Natural killer cell treated with Interleukin-12 subunit alpha and Interleukin-12 subunit beta and Interleukin-15 and Interleukin-18, amount 100 ng/mL, for 72 hours (primary cell): ENCODE data around the gene TFPI. TPM values are rescaled to one million over a fixed set of nuclear protein-coding genes. Genes with fewer than 3 reads are reported as not detected.
"Not testable (repeated sequence)": the region's sequence is repeated elsewhere in the genome, so short reads cannot be mapped to it uniquely, and the experiment has no call there.

ENCODE experiments used
- ATAC-seq, 2 donors: fragments of 150-1000 bp; cut with Tn5 transposase in 1 of 2; sonication (Bioruptor Pico), chemical (Tn5 transposase) in 1 of 2; 2 replicates each; pipeline ENCODE4 v1.10.0; 2021
- DNase-seq: peaks from one replicate; pipeline ENCODE4 v3.0.0; 2022; ENCODE audit warnings: low spot score
- H3K27ac Mint-ChIP-seq, 2 donors: 1 replicate in 1 of 2; 2 replicates in 1 of 2; pipeline ENCODE4 v1.8.0; 2022; ENCODE audit warnings: mixed read lengths in 2 of 2, mild to moderate bottlenecking in 1 of 2, moderate library complexity in 1 of 2
- H3K27me3 Mint-ChIP-seq, 2 donors: 1 replicate in 1 of 2; 2 replicates in 1 of 2; pipeline ENCODE4 v1.8.0; 2022; ENCODE audit warnings: mixed read lengths in 2 of 2
- H3K36me3 Mint-ChIP-seq: one replicate; pipeline ENCODE4 v1.8.0; 2022; ENCODE audit warnings: mixed read lengths
- H3K4me1 Mint-ChIP-seq, 2 donors: 1 replicate in 1 of 2; 2 replicates in 1 of 2; pipeline ENCODE4 v1.8.0; 2022; ENCODE audit warnings: low read depth in 2 of 2, mixed read lengths in 2 of 2, mild to moderate bottlenecking in 1 of 2
- H3K4me3 Mint-ChIP-seq: one replicate; pipeline ENCODE4 v1.8.0; 2022; ENCODE audit warnings: mixed read lengths
- H3K9me3 Mint-ChIP-seq: 2 replicates; pipeline ENCODE4 v1.8.0; 2022; ENCODE audit warnings: mixed read lengths
- total RNA-seq, 2 donors: library from RNA; stranded (reverse); gene quantifications; one replicate each; pipeline ENCODE4 v1.2.3, GENCODE V29; 2022

The TFPI gene
- total RNA-seq, 2 donors from 2014 or later: 0.56 to 1.9 TPM

GRCh38 chr2:187529248-187529976 lies 24.8 kb downstream of the TFPI start:
- Mint-ChIP-seq H3K9me3 (peaks cover 10% of the 10 kb centered on the region), H3K4me3 (no peak overlapping the region), H3K4me1 (no peaks in the 10 kb centered on the region), H3K27ac (no peak overlapping the region), H3K27me3 (no peaks in the 10 kb centered on the region), H3K36me3 (peaks cover 6% of the 10 kb centered on the region)
- DNase-seq (no peak), ATAC-seq (no peak)

DNA sequence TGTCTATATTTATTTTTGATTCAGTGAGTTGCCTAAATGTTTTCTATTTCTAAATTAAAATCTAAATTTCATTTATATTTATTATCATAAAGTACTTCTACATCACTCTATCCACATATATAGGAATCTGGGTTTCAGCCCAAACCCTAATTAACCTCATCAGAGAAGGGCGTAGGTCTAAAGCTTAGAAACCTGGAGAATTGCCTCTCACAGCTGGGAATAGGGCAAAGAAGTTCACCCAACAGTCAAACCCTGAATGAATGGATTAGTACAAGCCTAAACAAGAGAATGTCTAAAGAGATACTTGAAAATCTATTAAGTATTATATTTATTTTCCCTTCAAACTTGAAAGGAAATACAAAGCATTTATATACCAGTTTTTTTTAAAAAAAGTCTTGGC lies 26.2 kb downstream of the TFPI start:
- Mint-ChIP-seq H3K4me1 (no peaks in the 10 kb centered on the region), H3K27ac (no peak overlapping the region), H3K27me3 (no peaks in the 10 kb centered on the region), H3K36me3 (no peaks in the 10 kb centered on the region), H3K4me3 (no peak overlapping the region), H3K9me3 (no peaks in the 10 kb centered on the region)
- DNase-seq (no peak), ATAC-seq (no peak)

GRCh38 chr2:187527262-187527661 lies 27.0 kb downstream of the TFPI start:
- DNase-seq: no peak
- Mint-ChIP-seq H3K4me1 (no peaks in the 10 kb centered on the region), H3K4me3 (no peak overlapping the region), H3K36me3 (no peaks in the 10 kb centered on the region), H3K9me3 (no peaks in the 10 kb centered on the region), H3K27me3 (no peaks in the 10 kb centered on the region), H3K27ac (no peak overlapping the region)
- no peak for ATAC-seq

DNA sequence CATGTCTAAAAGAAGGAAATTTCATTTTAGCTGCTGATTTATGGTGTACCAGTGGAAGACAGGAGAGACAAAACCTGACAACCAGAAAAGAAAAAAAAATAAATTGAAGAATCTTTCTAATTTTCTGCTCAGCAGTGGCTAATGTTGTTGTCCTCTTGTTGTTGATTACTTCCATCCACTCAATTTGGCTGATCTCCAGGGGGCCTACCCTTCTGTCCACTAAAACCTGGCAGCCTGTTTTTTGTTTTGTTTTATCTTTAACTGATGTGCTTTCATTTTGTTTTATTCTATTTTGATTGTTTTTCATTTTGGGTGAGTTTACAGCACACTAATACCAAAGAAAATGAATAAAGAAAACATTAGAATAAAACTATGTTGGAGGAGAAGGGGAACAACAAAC lies 27.4 kb downstream of the TFPI start:
- H3K4me3 Mint-ChIP-seq: no peak overlapping the region
- DNase-seq (no peak), ATAC-seq (no peak)
- no peak overlapping the region for H3K27ac Mint-ChIP-seq
- no peaks in the 10 kb centered on the region for H3K36me3 Mint-ChIP-seq
- H3K9me3 Mint-ChIP-seq: no peaks in the 10 kb centered on the region
- H3K4me1 Mint-ChIP-seq: no peaks in the 10 kb centered on the region
- H3K27me3 Mint-ChIP-seq: no peaks in the 10 kb centered on the region

DNA sequence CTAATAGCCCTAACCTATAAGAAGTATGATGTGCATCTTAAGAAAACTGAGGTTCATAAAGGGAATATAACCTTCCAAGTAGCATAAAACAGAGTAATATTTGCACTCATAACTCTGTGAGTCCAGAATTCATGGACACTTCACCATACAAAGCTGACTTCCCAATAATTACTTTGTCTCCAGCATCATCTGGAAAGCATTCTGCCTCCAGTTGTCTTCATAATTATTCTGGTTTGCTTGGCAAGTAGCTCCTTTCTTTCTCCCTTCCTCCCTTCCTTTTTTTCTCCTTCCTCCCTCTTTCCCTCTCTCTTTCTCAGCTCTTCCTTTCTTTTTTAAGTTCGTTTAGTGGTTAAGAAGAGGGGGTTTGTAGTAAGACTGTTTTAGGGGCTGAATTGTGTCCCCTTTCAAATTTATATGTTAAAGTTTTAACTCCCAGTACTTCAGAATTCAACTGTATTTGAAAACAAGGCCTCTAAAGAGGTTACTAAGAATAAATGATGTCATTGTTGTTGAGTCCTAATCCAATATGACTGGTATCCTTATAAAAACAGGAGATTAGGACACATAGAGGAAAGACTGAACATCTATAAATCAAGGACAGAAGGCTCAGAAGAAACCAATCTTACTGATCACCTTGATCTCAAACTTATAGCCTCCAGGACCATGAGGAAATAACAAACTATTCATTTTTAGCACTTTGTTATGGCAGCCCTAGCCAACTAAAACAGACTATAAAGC lies 28.9 kb downstream of the TFPI start:
- Mint-ChIP-seq H3K27ac (no peak overlapping the region), H3K36me3 (no peaks in the 10 kb centered on the region), H3K27me3 (no peaks in the 10 kb centered on the region), H3K4me3 (no peak overlapping the region), H3K9me3 (no peaks in the 10 kb centered on the region), H3K4me1 (no peaks in the 10 kb centered on the region)
- no peak for ATAC-seq
- DNase-seq: no peak

DNA sequence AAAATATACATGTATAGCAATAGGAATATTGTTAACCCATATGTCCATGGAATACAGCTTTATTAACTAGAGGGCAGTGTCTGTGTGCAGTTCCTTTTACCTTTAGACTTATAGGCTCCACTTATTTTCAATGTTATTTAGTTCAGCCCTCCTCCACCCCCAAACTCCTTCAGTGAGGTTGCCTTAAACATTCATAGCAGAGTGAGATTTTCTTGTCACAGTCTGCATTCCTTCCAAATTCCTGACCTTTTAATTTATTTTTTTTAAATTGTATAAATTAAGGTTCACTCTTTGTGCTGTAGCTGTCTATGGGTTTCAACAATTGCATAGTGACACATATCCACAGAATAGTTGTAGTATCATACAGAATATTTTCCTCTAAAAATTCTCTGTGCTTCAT lies 30.9 kb downstream of the TFPI start:
- Mint-ChIP-seq H3K36me3 (no peaks in the 10 kb centered on the region), H3K9me3 (peaks cover 3% of the 10 kb centered on the region), H3K4me3 (no peak overlapping the region), H3K27ac (no peak overlapping the region), H3K27me3 (no peaks in the 10 kb centered on the region), H3K4me1 (no peaks in the 10 kb centered on the region)
- DNase-seq (no peak), ATAC-seq (no peak)

- ATAC-seq (no peak), DNase-seq (no peak)
- Mint-ChIP-seq H3K9me3 (peaks cover 17% of the 10 kb centered on the region), H3K4me3 (no peak overlapping the region), H3K27ac (no peak overlapping the region), H3K36me3 (no peaks in the 10 kb centered on the region), H3K27me3 (no peaks in the 10 kb centered on the region), H3K4me1 (no peaks in the 10 kb centered on the region)
Measured at GRCh38 chr2:187520121-187520624, 34.1 kb downstream of the TFPI start.

DNA sequence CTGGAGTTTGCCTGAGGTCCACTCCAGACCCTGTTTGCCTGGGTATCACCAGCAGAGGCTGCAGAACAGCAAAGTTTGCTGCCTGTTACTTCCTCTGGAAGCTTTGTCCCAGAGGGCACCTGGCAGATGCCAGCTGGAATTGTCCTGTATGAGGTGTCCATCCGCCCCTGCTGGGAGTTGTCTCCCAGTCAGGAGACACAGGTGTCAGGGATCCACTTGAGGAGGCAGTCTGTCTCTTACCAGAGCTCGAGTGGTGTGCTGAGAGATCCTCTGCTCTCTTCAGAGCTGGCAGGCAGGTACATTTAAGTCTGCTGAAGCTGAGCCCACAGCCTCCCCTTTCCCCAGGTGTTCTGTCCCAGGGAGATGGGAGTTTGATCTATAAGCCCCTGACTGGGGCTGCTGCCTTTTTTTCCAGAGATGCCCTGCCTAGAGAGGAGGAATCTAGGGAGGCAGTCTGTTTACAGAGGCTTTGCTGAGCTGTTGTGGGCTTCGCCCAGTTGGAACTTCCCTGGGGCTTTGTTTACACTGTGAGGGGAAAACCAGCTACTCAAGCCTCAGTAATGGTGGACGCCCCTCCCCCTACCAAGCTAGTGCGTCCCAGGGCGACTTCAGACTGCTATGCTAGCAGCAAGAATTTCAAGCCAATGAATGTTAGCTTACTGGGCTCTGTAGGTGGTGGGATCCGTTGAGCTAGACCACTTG lies 34.7 kb downstream of the TFPI start:
- DNase-seq: no peak
- Mint-ChIP-seq H3K4me3 (no peak overlapping the region), H3K4me1 (no peaks in the 10 kb centered on the region), H3K9me3 (peaks cover 17% of the 10 kb centered on the region), H3K36me3 (no peaks in the 10 kb centered on the region), H3K27me3 (no peaks in the 10 kb centered on the region), H3K27ac (no peak overlapping the region)
- no peak for ATAC-seq

- not testable (repeated sequence) for H3K27me3 Mint-ChIP-seq, DNase-seq, H3K4me1 Mint-ChIP-seq, H3K27ac Mint-ChIP-seq, H3K36me3 Mint-ChIP-seq, ATAC-seq, H3K4me3 Mint-ChIP-seq
- peaks cover 17% of the 10 kb centered on the region for H3K9me3 Mint-ChIP-seq
Measured at GRCh38 chr2:187517750-187518361, 36.4 kb downstream of the TFPI start.

DNA sequence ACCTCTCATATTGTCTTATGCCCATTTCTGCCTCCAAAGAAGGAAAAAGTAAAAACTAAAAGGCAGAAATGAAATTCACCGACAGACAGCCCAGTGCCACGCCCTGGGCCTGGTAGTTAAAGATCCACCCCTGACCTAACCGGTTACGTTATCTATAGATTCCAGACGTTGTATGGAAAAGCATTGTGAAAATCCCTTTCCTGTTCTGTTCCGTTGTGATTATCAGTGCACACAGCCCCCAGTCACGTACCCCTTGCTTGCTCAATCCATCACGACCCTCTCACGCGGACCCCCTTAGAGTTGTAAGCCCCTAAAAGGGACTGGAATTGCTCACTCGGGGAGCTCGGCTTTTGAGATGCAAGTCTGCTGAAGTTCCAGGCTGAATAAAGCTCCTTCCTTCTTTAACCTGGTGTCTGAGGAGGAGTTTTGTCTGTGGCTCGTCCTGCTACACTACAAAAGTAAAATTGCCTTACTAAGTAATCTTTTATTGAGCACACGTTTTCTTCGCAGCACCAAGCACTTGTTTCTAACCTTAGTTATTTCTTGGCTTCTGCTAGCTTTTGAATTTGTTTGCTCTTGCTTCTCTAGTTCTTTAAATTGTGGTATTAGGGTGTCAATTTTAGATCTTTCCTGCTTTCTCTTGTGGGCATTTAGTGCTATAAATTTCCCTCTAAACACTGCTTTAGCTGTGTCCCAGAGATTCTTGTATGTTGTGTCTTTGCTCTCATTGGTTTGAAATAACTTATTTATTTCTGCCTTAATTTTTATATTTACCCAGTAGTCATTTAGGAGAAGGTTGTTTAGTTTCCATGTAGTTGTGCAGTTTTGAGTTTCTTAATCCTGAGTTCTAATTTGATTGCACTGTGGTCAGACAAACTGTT lies 37.4 kb downstream of the TFPI start:
- not testable (repeated sequence) for DNase-seq
- H3K9me3 Mint-ChIP-seq: peaks cover 17% of the 10 kb centered on the region

GRCh38 chr2:187514930-187515329 lies 39.3 kb downstream of the TFPI start:
- Mint-ChIP-seq H3K4me3 (no peak overlapping the region), H3K36me3 (no peaks in the 10 kb centered on the region), H3K4me1 (peaks cover 0 to 2% of the 10 kb centered on the region in 2 donors)

More for the DNA sequence above, 37.4 kb downstream of the TFPI start:
- H3K27me3 Mint-ChIP-seq, H3K36me3 Mint-ChIP-seq, H3K4me3 Mint-ChIP-seq, H3K27ac Mint-ChIP-seq, ATAC-seq, H3K4me1 Mint-ChIP-seq: not testable (repeated sequence)

GRCh38 chr2:187514235-187514829 lies 39.9 kb downstream of the TFPI start:
- not testable (repeated sequence) for H3K27me3 Mint-ChIP-seq, H3K27ac Mint-ChIP-seq, H3K36me3 Mint-ChIP-seq, H3K4me1 Mint-ChIP-seq, H3K4me3 Mint-ChIP-seq, ATAC-seq, DNase-seq
- peaks cover 27% of the 10 kb centered on the region for H3K9me3 Mint-ChIP-seq

More at GRCh38 chr2:187514930-187515329, 39.3 kb downstream of the TFPI start:
- no peaks in the 10 kb centered on the region for H3K27me3 Mint-ChIP-seq
- H3K27ac Mint-ChIP-seq: no peak overlapping the region
- ATAC-seq (no peak), DNase-seq (no peak)
- peaks cover 23% of the 10 kb centered on the region for H3K9me3 Mint-ChIP-seq
